Keratinocyte (primary cell): ENCODE data around the gene ZFPM1. TPM values are rescaled to one million over a fixed set of nuclear protein-coding genes. Genes with fewer than 3 reads are reported as not detected.

Experiments used
- DNase-seq: peaks from one replicate; pipeline ENCODE4 v3.0.0-alpha.2; 2011; ENCODE audit warnings: low read depth, missing footprints, low spot score
- FAIRE-seq: peaks from 2 replicates; lab custom pipeline; 2011; peaks lifted over from hg19 to GRCh38; lab: Jason Lieb, UNC
- H2AFZ ChIP-seq: 2 replicates; pipeline ENCODE4 v1.6.0; 2012; ENCODE audit warnings: low read length, control low read depth, inconsistent platforms; ENCODE audit not compliant: control insufficient read depth
- H3K27ac ChIP-seq: 2 replicates; pipeline ENCODE4 v1.5.1; 2011; ENCODE audit warnings: low read length; ENCODE audit not compliant: control insufficient read depth, insufficient read depth
- H3K27me3 ChIP-seq: 3 replicates; pipeline ENCODE4 v1.6.0; 2011; ENCODE audit warnings: low read length; ENCODE audit not compliant: control insufficient read depth, insufficient read depth; ENCODE audit errors: extremely low read depth
- H3K36me3 ChIP-seq, 2 experiments: 2 replicates in 1 of 2; 3 replicates in 1 of 2; pipeline ENCODE4 v1.5.1; 2011; ENCODE audit warnings: low read length in 2 of 2, mild to moderate bottlenecking in 1 of 2; ENCODE audit not compliant: control insufficient read depth in 2 of 2, insufficient read depth in 2 of 2; ENCODE audit errors: extremely low read depth in 1 of 2
- H3K4me1 ChIP-seq: 3 replicates; pipeline ENCODE4 v1.5.1; 2011; ENCODE audit warnings: low read length; ENCODE audit not compliant: control insufficient read depth, insufficient read depth; ENCODE audit errors: extremely low read depth
- H3K4me2 ChIP-seq: 3 replicates; pipeline ENCODE4 v1.6.0; 2011; ENCODE audit warnings: low read depth, low read length; ENCODE audit not compliant: control insufficient read depth, insufficient read depth; ENCODE audit errors: extremely low read depth
- H3K4me3 ChIP-seq, 3 experiments: fragments of 200-600 bp in 1 of 3; sonication (generic) in 1 of 3; 2 replicates in 2 of 3; 3 replicates in 1 of 3; pipeline ENCODE4 v1.5.1; 2011 to 2016; ENCODE audit warnings: low read length in 3 of 3, mild to moderate bottlenecking in 3 of 3, control low read depth in 2 of 3, inconsistent platforms in 1 of 3, low read depth in 1 of 3, mixed read lengths in 1 of 3, mixed run types in 1 of 3, moderate library complexity in 1 of 3; ENCODE audit not compliant: control insufficient read depth in 2 of 3, insufficient read depth in 2 of 3; ENCODE audit errors: extremely low read depth in 1 of 3
- H3K79me2 ChIP-seq: 2 replicates; pipeline ENCODE4 v1.6.0; 2012; ENCODE audit warnings: low read length; ENCODE audit not compliant: control insufficient read depth, insufficient read depth
- H3K9ac ChIP-seq: 3 replicates; pipeline ENCODE4 v1.6.0; 2011; ENCODE audit warnings: low read length; ENCODE audit not compliant: control insufficient read depth, insufficient read depth; ENCODE audit errors: extremely low read depth
- H3K9me1 ChIP-seq: 3 replicates; pipeline ENCODE4 v1.6.0; 2011; ENCODE audit warnings: low read length; ENCODE audit not compliant: control insufficient read depth, insufficient read depth; ENCODE audit errors: extremely low read depth
- H3K9me3 ChIP-seq: 2 replicates; pipeline ENCODE4 v1.5.1; 2012; ENCODE audit warnings: low read depth, low read length; ENCODE audit not compliant: control insufficient read depth
- H4K20me1 ChIP-seq: 3 replicates; pipeline ENCODE4 v1.6.0; 2011; ENCODE audit warnings: low read length; ENCODE audit not compliant: control insufficient read depth, insufficient read depth; ENCODE audit errors: extremely low read depth
- CTCF ChIP-seq, 3 experiments: IDR thresholded peaks in 1 of 3; conservative IDR thresholded peaks in 1 of 3; optimal IDR thresholded peaks in 1 of 3; 2 replicates in 2 of 3; 3 replicates in 1 of 3; pipeline versions ENCODE3 to v1.5.1; 2011; ENCODE audit warnings: low read length in 3 of 3, mild to moderate bottlenecking in 3 of 3, moderate library complexity in 2 of 3, control low read depth in 1 of 3, inconsistent platforms in 1 of 3; ENCODE audit not compliant: insufficient read depth in 2 of 3; ENCODE audit errors: extremely low read depth in 1 of 3
- EZH2 ChIP-seq: IDR thresholded peaks from one replicate; pipeline ENCODE4 v1.6.1; 2012; ENCODE audit warnings: inconsistent platforms, mild to moderate bottlenecking, low read length, moderate library complexity
- dilution Hi-C: fragments of 300-500 bp; cut with MboI; formaldehyde crosslinking; loops from one replicate; pipeline ENCODE4 v1.7.0; 2020; ENCODE audit warnings: low sequenced_read_pairs; ENCODE audit not compliant: extremely low pct_ligation_motif_present
- polyA plus RNA-seq, 5 experiments: library from polyadenylated mRNA; depleted of rRNA in 3 of 5; stranded (reverse) in 3 of 5; stranded (forward) in 1 of 5; unstranded in 1 of 5; fragments of >200 nt; gene quantifications; 1 replicate in 1 of 5; 2 replicates in 3 of 5; 3 replicates in 1 of 5; pipeline versions ENCODE4 v1.2.1 to v1.2.3, GENCODE V29; 2011 to 2012; ENCODE audit warnings: missing spikeins in 2 of 5, low read depth in 1 of 5, low replicate concordance in 1 of 5

The ZFPM1 gene
- polyA plus RNA-seq, 1 donor (not counting 4 experiments of a cell fraction or from before 2014, with no cell fraction given), result 0.42 TPM

GRCh38 chr16:88531931-88532433 is 78.9 kb downstream of the ZFPM1 start:
- dilution Hi-C loops, result no loop called here
- FAIRE-seq, result no peak
- H3K9ac ChIP-seq, result no peak overlapping the region
- peaks cover 10% of the 10 kb centered on the region for H3K4me1 ChIP-seq
- H3K9me1 ChIP-seq, result no peaks in the 10 kb centered on the region
- H3K4me3 ChIP-seq, result no peak overlapping the region
- no peak overlapping the region for H3K4me2 ChIP-seq
- H3K36me3 ChIP-seq, result peaks cover 0 to 4% of the 10 kb centered on the region in 2 experiments
- peaks cover 3% of the 10 kb centered on the region for H3K79me2 ChIP-seq
- H3K9me3 ChIP-seq, result no peaks in the 10 kb centered on the region
- H3K27ac ChIP-seq, result no peak overlapping the region
- no peaks in the 10 kb centered on the region for H4K20me1 ChIP-seq
- TF ChIP-seq CTCF (optimal IDR thresholded peaks at IDR 0.05 in 1 of 3, IDR thresholded peaks at IDR 0.05 in 1 of 3, conservative IDR thresholded peaks at IDR 0.05 in 1 of 3; ENCODE audit: extremely low read depth in 1 of 3, insufficient read depth in 2 of 3, low read length in 3 of 3), result no peak
- H2AFZ ChIP-seq, result no peak overlapping the region
- no peak for DNase-seq
- H3K27me3 ChIP-seq, result no peaks in the 10 kb centered on the region

- H3K4me3 ChIP-seq, result no peak overlapping the region
- no peak for FAIRE-seq
Observed at GRCh38 chr16:88532434-88533241, 79.6 kb downstream of the ZFPM1 start.

More at GRCh38 chr16:88532434-88533241, 79.6 kb downstream of the ZFPM1 start:
- dilution Hi-C loops, result no loop called here
- Histone ChIP-seq H3K79me2 (peaks cover 3% of the 10 kb centered on the region), H3K9me3 (no peaks in the 10 kb centered on the region), H3K27me3 (peaks cover 2% of the 10 kb centered on the region), H3K36me3 (peaks cover 0 to 4% of the 10 kb centered on the region in 2 experiments), H2AFZ (no peak overlapping the region), H4K20me1 (no peaks in the 10 kb centered on the region), H3K4me1 (peaks cover 13% of the 10 kb centered on the region), H3K9me1 (no peaks in the 10 kb centered on the region), H3K4me2 (no peak overlapping the region), H3K9ac (no peak overlapping the region), H3K27ac (no peak overlapping the region)
- TF ChIP-seq EZH2 (no peak), CTCF (optimal IDR thresholded peaks at IDR 0.05 in 1 of 3, IDR thresholded peaks at IDR 0.05 in 1 of 3, conservative IDR thresholded peaks at IDR 0.05 in 1 of 3; ENCODE audit: extremely low read depth in 1 of 3, insufficient read depth in 2 of 3, low read length in 3 of 3) (no peak)
- DNase-seq, result no peak
